GM21529 (cell line): Measurements from ENCODE around the gene MTM1.

ENCODE experiments used
- ATAC-seq: cut with Tn5 transposase; IDR thresholded peaks from one replicate; pipeline ENCODE4 v1.9.1; 2021; ENCODE audit not compliant: unreplicated experiment

Gene MTM1

DNA sequence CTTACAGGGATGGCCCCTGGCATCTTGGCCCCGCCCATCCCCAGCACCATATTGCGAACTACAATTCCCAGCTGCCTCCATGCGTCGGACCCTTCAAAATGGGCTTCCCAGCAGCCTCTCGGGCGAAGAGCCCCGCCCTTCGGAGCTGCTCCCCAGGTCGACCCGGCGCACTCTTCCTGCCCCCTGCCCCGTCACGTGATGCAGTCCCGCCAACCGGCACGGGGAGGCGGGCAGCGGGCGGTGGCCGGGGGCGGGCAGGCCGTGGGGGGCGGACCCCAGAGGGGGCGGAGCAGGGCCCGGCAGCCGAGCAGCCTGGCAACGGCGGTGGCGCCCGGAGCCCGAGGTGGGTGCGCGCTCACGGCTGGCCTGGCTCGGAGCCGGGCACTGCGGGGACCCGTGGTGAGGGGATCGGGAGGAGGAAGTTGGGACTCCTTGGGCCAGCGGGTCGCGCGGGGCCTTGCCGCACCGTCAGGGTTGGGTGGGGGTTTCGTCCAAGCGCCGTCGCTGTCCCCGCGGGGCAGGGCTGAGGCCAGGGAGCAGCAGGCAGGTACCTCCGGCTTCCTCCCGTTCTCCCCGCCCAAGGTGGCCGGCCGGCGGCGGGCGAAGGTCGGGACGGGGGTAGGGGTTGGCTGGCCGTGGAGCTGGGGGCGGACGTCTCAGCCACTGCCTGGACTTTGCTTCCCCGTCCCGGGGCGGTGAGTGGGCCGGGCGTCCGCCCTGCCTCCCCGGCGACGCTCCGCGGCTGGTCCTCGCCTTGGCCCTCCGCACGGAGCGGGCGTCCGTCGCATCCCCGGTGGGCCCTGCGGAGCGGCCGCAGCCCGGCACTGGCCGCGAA lies at the start of gene MTM1:
MTM1 (plus strand) TSS at position 302 of the 835 bp plus-strand sequence. CDS start 23,994 bp downstream, outside the sequence.
- peak; percentile 91 for ATAC-seq

- no peak for ATAC-seq
Measured at GRCh38 chrX:150522494-150522893, 45.9 kb upstream of the MTM1 start.

GRCh38 chrX:150525061-150525919 lies 43.1 kb upstream of the MTM1 start:
- ATAC-seq: no peak

DNA sequence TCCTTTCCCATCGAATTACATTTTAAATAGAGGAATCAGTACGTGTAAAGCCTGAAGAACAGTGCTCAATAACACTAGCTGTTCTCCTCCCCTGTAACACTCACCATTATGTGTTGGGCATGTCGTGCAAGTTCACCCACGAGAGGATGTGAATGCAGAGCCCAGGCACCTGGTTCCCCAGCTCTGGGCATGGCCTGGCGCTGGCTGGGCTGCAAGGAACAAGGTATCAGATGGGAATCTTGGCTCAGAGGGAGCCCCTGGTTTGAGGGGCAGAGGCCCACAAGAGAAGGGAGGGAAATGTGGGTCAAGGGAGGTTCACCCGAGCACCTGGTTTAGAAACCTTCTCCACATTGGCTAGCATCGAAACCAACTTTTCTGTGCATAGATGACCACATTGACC lies 41.7 kb upstream of the MTM1 start:
- ATAC-seq: no peak

- ATAC-seq: no peak
Measured at GRCh38 chrX:150527108-150527507, 41.3 kb upstream of the MTM1 start.

DNA sequence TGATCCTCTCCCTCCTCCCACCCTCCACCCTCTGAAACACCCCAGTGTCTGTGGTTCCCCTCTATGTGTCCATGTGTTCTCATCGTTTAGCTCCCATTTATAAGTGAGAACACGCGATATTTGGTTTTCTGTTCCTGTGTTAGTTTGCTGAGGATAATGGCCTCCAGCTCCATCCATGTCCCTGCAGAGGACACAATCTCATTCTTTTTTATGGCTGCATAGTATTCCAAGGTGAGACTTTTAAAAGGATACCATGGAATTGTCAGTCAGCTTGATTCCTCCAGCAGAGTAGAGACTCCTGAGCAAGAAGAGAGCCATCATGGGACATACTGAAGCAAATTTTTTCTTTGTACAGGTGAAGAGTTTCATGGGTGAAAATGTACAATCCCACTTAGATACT lies 38.8 kb upstream of the MTM1 start:
- ATAC-seq: no peak

GRCh38 chrX:150530821-150531220 lies 37.6 kb upstream of the MTM1 start:
- ATAC-seq: no peak

GRCh38 chrX:150531467-150531866 lies 37.0 kb upstream of the MTM1 start:
- no peak for ATAC-seq

DNA sequence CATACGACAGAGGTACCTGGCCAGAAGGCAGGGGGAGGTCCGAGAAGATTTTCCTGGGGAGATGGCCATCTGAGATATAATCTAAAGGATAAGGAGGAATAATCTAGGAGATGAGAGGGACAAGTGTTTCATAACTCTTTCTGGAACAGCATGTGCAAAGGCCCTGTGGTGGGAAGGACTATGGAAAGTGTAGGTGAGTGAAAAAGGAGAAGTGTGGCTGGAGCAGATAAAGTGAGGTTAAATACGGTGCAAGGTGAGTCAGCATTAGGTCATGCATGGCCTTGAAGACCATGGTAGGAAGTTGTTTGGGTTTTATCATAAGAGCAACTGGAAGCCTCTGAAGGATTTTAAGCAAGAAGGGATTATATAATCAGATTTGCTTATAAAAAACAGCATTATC lies 34.6 kb upstream of the MTM1 start:
- ATAC-seq: no peak

GRCh38 chrX:150536455-150537116 lies 31.8 kb upstream of the MTM1 start:
- ATAC-seq: no peak

DNA sequence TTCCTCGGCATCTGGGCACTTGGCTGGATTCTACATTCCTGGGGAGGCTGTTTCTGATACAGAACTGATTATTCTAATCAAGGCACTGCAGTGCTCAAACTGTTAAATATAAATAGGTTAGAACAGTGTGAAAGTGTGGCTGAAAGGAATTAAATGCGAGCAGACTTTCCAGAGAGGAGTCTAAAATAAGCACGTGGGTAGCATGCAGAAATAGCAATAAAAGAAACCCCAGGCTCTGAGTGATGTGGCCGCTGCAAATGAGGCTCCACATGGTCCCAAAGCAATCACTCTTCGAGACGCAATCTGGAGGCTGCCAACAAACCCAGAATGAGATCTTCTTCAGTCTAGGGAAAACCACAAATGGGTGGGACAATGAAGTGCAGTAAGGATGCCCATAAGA lies 30.6 kb upstream of the MTM1 start:
- no peak for ATAC-seq

- no peak for ATAC-seq
Measured at GRCh38 chrX:150540965-150541364, 27.5 kb upstream of the MTM1 start.

DNA sequence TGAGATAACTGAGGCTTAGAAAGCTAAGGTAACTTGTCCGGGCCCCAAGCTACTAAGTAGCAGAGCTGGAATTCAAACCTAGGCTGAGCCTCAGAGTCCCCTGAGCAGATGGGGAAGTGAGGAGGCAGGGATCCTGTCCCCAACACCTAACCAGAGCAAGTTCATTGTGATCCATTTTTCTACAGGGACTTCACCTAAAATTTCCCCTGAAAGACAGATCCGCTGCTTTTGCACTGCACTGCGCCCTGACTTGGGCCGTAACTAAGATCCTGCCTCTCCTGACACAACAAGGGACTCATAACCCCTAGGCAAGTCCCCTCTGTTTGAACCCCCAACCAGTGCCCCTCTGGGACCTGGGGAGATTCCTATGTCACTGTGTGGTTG lies 25.6 kb upstream of the MTM1 start:
- peak; percentile 30 for ATAC-seq

- peak; percentile 54 for ATAC-seq
Measured at GRCh38 chrX:150543230-150544155, 24.9 kb upstream of the MTM1 start.

DNA sequence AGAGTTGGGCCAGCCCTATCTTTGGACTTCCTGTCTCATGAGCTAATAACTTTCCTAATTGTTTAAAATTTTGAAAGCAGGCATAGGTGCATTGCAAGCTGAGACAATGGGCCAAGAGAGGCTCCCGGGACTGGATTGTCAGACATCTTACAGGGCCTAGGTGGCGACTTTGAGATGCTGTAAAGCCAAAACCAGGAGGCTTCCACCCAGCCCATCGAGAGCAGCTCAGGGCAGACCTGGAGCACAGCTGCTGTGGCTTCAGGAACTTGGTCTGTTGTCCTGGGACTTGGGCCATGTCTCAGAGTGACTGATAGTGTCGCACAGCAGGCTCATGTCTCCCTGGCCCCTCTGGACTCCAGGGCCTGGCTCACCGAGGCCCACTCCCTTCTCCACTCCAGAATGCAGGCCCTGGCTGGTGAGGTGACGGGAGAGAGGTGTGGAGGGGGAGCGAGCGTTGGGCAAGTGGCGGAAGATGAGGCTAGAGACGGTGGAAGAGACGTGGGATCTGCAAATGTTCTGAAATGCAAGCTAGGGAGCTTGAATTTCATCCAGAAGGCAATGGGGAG lies 24.1 kb upstream of the MTM1 start:
- no peak for ATAC-seq

GRCh38 chrX:150544835-150545770 lies 23.3 kb upstream of the MTM1 start:
- no peak for ATAC-seq

DNA sequence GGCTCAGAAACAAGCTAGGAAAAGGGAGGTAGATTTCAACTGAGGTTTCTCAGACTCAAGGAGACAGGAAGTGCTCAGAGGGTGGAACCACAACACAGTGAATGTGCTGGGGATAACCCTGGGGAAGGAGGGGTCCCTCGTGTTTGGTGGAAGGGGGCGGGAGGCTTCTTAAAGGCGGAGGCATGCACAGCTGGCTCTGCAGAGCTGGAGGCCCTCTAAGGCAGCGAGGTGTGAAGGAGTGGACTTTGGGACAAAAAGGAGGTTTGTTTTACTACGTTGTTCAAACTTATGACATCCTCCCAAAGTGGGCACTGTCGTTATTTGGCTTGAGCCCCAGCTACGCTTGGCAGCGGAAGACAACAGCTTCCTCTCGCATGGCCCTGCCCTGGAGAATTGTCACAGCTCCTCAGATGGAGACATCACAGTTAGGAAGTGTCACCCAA lies 21.7 kb upstream of the MTM1 start:
- no peak for ATAC-seq

DNA sequence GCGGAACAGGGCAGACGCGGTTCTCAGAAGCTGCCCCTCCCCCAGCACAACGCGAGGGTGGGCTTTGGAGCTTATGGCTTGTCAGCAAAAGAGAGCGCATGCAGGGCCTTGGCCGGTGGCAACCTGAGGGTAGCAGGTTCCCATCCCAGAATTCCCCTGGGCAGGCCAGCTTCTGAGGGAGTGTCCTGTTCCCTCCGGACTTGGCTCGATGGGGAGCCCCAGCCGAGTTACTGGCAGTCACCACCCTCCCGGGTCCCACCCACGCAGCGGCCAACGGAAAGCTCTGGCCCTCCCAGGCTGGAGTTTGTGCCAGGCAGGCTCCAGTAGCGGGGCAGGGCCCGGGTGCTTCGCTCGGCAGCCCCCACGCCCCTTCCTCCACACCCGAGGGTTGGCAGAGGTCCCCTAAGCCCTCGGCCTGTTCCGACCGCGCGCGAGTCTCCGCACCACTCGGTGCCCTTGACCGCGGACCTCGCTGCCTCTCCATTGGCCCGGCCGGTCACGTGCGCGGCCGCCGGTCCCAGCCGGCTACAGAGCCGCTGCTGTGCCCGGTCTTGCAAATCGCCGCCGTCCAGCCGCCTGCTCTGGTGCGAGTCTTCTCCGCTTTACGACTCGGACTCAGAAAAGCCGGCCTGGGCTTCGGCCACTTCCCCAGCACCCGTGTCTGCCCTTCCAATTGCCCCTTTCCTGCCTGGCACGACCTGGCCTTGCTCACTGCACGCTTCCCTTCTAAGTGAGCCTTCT lies 20.9 kb upstream of the MTM1 start:
- ATAC-seq: peak; percentile 45
